Hematopoietic multipotent progenitor cell treated with erythropoietin and hydrocortisone succinate and interleukin-3 and kit ligand, for 17 days (in vitro differentiated cells): ENCODE measurements around the gene BICDL1.
"Not testable (repeated sequence)": the region's sequence is repeated elsewhere in the genome, so short reads cannot be mapped to it uniquely, and the experiment has no call there.

ENCODE experiments used
- DNase-seq: peaks from one replicate; pipeline ENCODE4 v3.0.0-alpha.2; 2015; ENCODE audit warnings: low spot score

The BICDL1 gene

DNA sequence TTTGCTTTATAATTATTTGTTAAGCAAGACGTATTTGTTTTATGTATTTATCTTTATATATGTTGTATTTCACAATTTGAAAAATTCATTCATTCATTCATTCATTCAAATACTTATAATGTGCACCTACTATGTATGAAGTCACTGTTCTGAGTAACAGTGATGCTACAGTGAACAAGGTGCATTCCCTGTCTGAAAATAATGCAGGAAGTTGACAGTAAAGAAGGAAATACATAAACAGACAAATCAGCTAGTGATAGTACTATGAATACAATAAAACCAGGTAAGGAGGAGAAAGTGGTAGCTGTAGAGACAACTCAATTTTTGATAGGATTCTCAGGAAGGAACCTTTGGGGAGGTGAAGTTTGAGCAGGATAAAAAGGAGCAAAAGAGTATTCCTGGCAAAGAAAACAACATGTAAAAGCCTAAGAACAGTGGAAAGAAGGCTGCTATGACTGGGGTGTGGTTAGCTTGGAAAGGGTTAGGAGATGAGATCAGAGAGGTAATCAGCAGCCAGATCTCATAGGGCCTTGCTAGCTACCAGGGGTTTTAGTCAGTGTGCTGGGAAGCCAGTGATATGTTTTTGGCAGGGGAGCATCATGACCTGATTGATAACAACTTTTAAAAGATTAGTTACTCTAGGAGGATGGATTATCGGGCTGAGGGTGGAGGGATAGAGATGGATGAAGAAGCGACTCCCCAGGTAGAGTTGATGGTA lies 17.4 kb downstream of the BICDL1 start:
- DNase-seq, result no peak

DNA sequence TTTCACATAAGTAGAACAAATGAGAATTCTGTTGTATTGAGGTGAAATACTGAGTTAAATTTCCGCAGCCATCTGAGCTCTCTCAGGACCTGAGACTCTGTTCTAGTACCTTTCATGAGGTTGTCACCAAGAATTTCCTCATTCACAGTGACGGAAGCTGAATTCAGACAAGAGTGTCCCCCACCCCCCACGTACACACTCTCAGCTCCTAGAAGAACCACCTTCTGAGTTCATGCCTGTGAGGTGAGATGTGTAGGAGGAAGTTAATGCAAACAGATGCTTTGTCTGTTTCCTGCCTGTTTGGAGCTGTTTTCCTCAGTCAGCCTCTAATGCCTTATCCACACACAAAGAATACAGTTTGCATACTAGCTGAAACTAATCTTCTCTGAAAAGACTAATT lies 18.2 kb downstream of the BICDL1 start:
- DNase-seq, result no peak

DNA sequence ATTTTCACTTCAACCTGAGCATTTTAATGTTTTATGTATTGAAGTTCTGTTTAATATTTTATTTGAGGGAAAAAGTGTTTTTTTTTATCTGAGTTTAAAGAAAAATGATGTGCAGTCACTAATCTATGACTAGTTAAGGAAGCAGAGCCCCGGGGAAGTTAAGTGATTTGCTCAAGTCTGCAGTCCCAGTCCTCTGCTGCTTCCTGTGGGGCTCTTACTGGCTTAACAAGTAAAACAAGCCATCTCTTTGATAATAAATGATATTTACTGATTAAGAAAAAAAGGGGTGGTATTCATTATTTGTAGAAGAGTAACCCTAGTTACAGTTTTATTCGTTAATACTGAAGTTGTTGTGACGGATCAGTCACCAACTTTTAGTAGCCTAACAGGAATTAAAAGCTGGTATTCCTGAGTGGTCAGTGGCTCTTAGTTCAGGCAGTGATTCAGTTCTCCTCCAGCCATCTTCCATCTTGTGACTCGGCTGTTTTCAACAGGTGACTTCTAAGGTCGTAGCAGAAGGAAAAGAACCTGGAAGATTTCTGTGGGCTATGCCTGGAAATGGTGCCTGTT lies 21.7 kb downstream of the BICDL1 start:
- DNase-seq, result no peak

DNA sequence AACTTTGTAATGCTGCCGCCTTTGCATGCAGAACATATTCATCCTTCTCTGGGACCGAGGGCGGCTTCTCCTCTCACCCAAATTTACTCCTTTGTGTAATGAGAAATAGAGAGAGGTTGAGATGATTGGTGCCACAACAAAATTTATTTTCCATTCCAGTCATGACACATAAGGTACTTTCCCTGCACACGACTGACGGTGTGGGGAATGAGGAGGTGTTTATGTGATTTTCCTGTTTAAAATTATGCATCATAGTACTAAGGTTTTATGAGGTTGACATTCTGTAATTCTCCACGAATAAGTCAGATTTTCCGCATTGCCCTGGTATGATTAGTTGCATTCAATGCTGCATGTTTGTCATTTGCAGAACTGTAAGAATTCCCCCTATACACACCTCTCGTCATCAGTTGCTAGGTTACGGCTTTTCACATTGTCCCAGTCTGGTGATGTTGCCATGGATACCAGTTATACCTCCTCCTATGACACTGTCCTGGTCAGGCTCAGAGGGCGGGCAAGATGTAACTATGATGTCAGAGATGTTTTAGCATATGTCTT lies 23.1 kb downstream of the BICDL1 start:
- DNase-seq, result no peak

DNA sequence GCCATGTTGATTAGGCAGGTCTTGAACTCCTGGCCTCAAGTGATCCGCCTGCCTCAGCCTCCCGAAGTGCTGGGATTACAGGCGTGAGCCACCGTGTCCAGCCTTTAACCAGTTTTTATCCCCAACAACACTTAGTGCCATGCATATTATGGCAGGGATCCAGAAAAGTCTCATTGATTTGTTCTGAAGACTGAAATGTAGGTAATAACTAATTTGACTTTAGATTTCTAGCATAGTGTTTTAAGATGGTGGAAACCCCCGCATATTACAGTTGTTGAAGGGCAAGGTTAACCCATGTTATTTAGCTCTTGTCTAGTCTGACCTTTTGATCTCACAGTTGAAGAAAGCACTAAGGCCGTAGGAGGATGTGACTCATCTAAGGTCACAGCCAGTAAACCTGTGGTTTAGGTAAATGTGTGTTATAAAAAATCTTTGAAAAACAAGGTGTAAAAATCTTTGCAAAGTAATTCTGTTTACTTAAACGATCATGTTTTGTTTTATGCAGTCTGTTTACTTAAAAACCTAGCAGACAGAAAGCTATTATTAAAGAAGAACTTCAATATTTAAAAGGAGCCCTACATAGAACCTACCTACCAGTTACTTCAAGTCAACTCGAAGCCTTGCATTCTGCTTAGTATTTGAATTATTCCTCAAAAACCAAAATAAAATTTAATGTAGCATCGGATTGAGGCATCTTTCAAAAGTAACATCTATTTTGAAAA lies 24.8 kb downstream of the BICDL1 start:
- no peak for DNase-seq

DNA sequence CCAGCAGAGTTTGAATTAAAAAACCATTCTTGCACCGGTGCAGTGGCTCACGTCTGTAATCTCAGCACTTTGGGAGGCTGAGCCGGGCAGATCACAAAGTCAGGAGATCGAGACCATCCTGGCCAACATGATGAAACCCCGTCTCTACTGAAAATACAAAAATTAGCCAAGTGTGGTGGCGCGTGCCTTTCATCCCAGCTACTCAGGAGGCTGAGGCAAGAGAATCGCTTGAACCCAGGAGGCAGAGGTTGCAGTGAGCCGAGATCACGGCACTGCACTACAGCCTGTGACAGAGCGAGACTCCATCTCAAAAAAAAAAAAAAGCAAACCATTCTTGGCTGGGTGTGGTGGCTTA lies 25.3 kb downstream of the BICDL1 start:
- DNase-seq, result not testable (repeated sequence)

DNA sequence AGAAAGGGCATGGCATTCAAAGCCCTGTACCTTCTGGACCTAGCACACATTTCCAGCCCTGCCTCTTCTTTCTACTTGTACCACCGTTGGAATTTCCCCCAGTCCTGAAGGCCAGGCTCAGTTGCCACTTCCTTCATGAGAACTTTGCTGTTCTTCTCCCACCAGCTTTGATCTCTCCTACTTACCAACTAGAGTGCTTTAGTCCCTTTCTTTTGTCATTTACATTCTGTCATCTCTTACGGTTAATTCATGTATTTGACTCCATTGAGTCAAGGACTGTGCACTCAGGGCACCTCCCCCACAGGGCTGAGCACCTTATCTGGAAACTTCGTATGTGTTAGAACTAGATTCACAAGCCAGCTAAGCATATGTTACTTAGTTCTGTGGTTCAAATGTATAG lies 26.3 kb downstream of the BICDL1 start:
- no peak for DNase-seq

DNA sequence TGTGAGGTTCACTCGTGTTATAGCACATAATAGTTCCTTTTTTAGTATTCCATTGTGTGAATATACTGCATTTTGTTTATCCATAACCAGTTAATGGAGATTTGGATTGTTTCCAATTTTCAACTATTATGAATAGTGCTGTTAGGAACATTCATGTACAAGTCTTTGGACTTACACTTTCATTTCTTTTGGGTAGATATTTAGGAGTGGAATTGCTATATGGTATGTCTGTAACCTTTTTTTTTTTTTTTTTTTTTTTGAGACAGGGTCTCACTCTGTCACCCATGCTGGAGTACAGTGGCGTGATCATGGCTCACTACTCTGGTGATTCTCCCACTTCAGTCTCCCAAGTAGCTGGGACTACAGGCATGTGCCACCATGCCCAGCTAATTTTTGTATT lies 27.2 kb downstream of the BICDL1 start:
- not testable (repeated sequence) for DNase-seq

DNA sequence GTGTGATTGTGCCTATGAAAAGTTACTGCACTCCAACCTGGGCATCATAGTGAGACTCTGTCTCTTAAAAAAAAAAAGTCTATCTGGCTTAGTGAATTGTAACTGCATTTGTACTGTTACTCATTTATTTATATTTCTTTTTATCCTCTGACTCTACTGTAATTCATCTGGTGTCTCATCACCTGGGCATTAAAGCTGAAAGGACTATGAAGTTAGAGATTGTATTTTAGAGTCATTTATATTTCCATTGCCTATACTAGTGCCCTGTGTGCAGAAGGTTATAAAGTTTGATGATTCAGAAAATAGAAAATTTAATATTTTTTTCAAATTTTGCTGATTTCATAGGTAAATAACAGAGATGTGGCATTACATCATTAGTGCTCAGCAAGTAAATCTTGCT lies 30.2 kb downstream of the BICDL1 start:
- DNase-seq, result no peak

DNA sequence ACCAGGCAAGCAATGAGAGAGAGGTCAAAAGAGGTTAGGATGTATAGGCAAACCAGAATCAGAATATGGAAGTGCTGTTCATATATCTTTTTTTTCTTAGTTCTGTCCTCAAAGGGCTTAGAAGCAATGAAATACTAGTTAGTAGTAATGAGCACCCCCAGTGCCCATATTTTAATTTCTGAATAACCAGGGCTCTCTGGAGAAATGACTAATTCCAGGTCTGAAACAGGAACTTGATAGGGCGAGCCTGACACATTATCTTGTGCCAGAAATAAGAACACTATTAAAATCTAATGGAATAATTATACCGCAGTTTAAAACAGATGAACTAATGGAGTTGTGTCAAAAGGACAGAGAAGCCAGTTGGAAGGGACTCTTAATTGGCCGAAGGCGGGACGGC lies 30.9 kb downstream of the BICDL1 start:
- DNase-seq, result no peak

DNA sequence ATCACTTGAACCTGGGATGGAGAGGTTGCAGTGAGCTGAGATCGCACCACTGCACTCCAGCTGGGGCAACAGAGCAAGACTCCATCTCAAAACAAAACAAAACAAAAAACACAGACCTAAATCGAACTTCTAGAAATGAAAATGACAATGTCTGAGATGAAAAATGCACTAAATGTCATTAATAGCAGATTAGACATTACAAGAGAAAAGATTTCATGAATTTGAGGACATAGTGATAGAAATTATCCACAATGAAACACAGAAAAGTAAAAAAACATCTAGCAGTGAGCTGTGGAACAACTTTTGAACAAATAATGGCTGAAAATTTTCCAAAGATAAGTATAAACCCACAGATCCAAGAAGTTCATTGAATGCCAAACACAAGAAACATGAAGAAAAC lies 35.2 kb downstream of the BICDL1 start:
- no peak for DNase-seq

DNA sequence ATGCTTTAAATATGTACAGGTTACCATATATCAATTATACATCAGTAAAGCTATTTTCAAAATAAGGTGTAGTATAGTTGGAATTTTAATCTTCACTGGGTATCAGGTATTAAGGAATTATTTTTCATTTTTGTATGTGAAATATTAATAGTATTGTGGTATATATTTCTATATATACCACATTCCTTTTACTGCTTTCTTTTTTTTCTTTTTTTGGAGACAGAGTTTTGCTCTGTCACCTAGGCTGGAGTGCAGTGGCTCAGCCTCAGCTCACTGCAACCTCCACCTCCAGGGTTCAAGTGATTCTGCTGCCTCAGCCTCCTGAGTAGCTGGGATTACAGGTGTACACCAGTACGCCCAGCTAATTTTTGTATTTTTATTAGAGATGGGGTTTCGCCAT lies 36.6 kb downstream of the BICDL1 start:
- DNase-seq, result no peak

DNA sequence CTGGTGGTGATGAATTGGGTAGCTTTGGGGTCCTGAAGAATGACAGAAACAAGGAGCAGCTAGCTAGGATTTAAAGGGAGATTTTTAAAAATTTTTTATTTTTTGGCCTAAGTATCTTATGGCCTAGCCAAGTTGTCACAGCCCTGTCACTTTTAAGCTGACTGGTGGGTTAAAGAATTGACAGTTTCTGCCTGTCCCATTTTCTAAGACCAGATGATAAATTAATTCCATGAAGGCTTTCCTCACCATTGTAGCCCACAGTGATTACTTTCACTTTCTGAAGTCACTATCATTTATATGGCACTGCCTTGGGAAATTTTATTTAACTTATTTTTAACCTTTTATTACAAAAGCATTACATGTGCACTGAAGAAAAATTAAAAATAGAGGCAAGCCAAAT lies 43.2 kb downstream of the BICDL1 start:
- no peak for DNase-seq

DNA sequence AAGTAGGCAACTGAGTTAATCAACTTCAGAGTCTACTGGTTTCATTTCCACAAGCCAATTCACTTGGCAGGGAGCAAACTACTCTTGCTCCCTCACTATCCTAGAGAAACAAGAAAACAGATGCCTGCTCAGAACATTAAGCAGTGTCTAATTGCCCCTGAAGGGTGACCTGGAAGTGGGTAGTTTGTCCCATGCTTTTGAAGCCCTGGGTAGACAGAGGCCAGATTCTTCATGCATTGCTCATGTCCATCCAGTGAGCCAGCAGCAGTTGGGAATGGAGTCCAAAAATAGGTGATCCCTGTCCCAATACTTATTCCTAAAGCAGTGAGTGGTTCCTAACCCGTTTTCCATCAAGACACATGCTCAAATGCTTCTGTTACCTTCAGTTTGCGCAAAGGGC lies 48.8 kb downstream of the BICDL1 start:
- DNase-seq, result no peak

DNA sequence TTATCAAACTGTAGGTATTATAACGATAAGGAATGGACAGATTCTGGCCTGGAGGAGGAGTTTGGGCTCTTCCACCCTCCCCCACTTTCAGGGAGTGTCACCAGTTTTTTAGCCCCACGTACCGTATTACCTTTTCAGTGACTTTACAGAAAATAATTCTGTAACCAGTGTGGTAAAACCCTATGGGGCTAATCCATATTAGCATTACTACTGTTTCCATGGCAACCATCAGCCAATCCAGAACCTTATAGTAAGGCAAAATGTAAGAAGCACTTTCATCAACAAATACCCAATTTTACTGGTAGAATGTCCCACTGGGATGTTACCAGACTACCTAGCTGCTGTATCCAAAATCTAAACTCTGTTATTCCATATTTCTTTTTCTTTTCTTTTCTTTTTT lies 50.7 kb downstream of the BICDL1 start:
- DNase-seq, result no peak

DNA sequence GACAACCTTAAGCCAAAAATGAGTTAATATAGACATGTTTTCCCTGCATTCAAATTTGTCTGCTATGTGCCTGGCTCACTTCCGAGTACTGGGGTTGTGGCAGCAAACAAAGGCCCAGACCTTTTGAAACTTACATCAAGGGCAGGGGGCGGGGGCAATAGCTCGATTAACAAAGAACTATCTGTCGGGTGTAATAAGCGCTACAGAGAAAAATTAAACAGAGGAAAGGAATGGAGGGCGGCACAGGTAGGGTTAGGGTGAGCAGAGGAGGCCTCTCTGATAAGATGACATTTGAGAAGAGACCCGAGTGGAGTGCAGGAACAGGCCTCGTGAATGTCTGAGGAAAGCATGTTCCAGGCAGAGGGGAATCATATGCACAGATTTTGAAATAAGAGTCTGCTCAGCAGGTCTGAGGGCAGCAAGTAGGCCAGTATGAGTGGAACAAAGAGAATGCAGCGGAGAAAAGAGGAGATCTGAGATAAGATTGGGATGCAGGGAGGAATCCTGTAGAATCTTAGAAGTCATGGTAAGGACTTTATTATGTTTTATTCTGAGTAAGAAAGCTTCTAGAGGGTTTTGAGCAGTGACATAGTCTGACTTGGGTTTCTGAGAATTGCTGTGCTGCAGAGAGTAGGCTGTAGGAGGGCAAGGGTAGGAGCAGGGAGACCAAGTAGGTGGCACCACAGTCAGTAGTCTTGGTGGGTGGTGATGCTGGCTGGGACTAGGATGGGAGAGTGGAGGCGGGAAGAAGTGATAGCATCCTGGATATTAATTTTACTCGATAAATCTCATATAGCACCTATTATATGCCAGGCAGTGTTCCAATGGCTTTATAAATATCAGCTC lies 52.6 kb downstream of the BICDL1 start:
- no peak for DNase-seq

DNA sequence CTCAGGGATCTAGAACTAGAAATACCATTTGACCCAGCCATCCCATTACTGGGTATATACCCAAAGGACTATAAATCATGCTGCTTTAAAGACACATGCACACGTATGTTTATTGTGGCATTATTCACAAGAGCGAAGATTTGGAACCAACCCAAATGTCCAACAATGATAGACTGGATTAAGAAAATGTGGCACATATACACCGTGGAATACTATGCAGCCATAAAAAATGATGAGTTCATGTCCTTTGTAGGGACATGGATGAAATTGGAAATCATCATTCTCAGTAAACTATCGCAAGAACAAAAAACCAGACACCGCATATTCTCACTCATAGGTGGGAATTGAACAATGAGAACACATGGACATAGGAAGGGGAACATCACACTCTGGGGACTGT lies 56.3 kb downstream of the BICDL1 start:
- DNase-seq, result not testable (repeated sequence)

DNA sequence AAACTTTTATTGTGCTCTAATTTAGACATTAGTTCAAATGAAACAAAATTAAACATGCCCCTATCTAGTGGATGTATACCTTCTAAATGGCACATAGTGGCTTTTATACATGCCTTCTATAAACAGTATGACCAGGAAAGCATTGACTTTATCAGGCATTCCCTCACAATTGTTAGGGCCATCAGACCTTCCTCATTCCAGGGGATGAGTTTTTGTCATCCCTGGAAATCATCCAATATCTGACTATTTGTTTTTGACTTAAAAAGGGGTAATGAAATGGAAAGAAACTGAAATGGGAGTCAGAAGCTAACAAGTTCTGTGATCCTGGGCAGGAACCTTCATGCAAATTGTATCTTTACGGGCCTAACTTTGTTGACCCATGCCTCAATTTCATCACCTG lies 58.0 kb downstream of the BICDL1 start:
- DNase-seq, result no peak

DNA sequence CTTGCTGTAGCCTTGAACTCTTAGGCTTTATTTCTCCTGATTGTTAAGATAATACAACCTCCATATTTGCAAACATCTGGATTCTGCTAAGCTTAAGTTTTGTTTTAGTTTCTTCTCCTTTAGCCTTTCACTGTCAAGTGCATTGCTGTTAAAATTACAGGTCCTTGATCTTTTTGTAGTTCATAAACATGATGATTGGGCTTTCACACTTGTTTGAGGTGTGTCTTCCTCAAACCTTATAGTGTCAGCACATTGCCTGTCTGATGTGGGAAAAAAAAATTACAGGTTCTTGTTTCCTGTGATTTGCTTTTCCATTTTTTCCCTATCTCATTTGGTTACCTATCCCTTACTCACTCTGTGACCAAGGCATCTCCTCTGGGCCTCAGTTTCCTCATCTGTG lies 59.2 kb downstream of the BICDL1 start:
- no peak for DNase-seq

DNA sequence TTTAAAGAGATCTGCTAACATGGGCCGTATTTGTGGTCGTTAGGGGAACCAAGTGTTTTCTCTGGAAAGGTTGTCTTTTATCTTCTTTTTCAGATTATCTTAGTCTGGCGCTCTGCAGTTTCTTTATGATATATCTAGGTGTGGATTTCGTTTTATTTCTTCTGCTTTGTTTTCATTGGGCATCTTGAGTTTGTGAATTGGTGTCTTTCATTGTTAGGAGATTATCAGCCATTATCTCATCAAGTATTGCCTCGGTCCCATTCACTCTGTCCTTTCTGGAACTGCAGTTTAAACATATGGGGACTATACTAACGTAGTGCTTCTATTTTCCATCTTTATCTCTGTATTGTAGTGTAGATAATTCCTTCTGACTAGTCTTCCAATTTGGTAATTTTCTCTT lies 60.4 kb downstream of the BICDL1 start:
- no peak for DNase-seq

DNA sequence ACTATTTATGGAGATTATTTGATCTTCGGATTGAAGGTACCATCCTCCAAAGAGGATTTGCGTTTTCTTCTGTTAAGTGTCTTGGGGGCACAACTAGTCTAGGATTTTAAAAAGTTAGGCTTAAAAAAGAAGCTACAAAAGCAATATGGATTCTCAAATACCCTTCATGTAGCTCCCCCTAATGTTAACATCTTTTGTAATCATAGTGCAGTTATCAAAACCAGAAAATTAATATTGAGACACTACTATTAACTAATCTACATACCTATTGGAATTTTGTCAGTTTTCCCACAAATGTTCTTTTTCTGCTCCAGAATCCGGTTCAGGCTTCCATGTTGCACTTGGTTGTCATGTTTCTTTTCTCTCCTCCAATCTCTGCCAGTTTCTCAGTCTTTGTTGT lies 62.5 kb downstream of the BICDL1 start:
- DNase-seq, result no peak

DNA sequence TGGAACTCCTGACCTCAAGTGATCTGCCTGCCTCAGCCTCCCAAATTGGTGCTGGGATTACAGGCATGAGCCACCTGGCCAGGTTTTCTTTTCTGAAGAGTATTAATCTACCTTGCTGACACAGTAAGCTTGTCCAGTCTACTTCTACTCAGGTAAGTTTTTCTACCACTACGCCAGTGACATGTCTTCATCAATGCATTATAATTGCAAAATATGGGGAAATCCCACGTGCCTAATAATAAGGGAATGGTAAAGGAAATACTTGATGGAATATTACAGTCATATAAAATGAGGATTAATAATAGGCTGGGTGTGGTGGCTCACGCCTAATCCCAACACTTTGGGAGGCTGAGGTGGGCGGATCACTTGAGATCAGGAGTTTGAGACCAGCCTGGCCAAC lies 65.3 kb downstream of the BICDL1 start:
- DNase-seq, result no peak
